ENCODE measurements around the gene ACOT4.
A peak's percentile ranks its signal among the peaks of the same experiment; 100 is the strongest.
"Not testable (repeated sequence)": the region's sequence is repeated elsewhere in the genome, so short reads cannot be mapped to it uniquely, and the experiment has no call there.

ACOT4 gene

GRCh38 chr14:73633116-73634010, 41.7 kb downstream of the ACOT4 start:
- DNase-seq (ENCODE audit: low read depth): peak; percentile 28

DNA sequence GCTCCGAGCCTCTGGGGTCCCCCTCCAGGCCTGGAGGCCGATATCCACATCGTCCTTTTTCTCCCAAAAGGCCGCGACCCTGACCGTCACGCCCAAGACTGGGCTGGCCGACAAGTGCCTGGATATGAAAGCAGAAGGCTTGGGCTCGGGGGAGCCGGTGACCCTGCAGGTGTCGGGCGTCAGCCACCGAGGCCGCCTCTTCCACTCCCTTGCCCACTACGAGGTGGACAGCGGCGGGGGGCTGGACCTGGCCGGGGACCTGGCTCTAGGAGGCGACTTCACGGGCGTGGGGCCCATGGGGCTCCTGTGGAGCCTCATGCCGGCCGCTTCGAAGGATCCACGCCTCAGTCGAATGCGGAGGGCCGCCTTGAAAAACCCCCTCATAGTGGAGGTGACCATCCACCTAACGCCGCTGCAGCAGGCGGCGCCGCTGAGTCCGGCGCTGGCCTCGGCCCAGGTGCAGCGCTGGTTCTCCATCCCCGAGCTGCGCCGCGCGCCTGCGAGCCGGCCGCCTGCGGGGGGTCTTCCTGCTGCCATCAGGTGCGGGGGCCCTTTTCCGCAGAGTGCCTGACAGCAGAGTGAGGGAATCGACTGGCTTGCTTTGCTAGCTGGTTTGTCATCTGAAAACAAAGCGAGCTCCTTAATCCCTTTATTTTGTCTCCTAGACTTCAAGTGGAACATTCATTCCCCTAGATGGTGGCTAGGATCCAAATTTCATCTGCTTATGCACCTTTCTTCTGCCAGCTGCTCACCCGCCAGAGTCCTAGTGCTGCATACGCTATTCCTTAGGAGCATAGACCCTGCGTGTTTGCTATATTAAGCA, 42.5 kb downstream of the ACOT4 start:
- no peak for DNase-seq (ENCODE audit: low read depth)

GRCh38 chr14:73636355-73636754, 44.7 kb downstream of the ACOT4 start:
- not testable (repeated sequence) for DNase-seq (ENCODE audit: low read depth)

DNA sequence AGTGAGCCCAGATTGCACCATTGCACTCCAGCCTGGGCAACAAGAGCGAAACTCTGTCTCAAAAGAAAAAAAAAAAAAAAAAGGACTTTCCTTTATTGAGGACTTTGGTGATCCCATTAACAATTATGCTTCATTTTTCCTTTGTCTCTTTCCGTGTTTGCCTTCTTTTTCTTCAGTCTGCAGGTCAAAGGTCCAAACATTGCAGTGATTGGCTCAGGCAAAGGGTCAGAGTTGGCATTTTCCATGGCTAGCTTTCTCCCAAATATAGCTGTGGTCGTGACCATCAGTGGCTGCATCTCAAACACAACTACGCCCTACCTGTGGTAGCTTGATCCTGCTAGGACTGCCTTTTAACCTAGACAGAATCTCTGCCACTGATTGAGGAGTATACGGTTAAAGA, 46.2 kb downstream of the ACOT4 start:
- no peak for DNase-seq (ENCODE audit: low read depth)

GRCh38 chr14:73640796-73641365, 49.2 kb downstream of the ACOT4 start:
- DNase-seq (ENCODE audit: low read depth): no peak

DNA sequence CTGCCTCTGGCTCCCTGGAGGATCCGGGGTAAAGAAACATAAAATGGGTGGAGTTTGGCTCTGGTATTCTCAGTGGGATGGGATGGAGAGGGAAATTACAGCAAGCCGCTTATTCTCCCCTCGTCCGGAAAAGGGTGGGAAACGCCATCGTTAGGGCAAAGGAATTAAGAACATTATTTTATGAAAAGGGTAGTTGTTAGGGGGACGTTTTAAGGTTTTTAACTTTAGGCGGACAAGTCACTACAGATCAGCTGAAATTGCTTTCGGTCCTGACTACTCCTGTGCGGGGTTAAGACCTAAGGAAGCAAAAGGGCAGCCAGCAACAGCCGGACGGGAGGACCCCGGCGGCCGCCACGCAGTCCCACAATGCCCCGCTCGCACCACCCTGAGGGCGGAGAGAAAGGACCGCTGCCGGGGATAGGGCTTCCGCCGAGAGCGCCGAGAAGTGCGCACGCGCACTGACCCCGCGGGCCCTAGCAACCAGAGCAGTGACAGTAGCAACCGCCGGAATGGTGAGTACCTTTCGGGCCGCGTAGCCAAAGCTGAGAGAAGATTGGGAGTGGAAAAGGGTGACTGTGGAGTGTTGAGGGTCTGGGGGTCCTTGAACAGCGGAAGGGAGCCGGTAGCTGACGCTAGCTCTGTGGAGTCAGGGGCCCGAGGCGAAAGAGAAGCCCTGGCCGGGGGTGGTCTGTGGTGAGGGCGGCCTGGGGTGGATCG, 53.0 kb downstream of the ACOT4 start, which contains the start of gene DNAL1:
Gene DNAL1 (plus strand): TSS at position 456 of the 717 bp plus-strand sequence. CDS start 54 bp downstream, at position 510.
- DNase-seq (ENCODE audit: low read depth): peak; percentile 86

DNA sequence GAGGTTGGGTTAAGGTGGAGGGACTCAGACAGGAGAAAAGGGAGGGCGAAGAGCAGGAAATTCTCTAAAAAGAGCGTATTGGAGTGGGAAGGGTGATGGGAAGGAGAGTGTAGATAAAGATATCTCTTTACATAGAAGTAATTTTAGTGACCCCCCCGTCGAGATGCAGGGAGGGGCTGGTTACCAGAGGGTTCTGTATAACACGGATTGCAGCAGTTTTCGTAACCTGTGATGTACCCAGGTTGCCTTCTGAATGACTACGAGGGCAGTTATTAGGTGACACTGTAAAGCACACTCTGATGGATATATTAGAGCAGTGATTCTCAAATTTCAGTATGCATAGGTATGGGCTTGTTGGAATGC, 53.6 kb downstream of the ACOT4 start:
- no peak for DNase-seq (ENCODE audit: low read depth)

All from activated T-helper 1 cell treated with Interleukin-2 at 50 U/mL for 16 hours (primary cell).